ENCODE data around the gene WRAP73. TPM values are rescaled to one million over a fixed set of nuclear protein-coding genes. Genes with fewer than 3 reads are reported as not detected.
"Not testable (repeated sequence)": the region's sequence is repeated elsewhere in the genome, so short reads cannot be mapped to it uniquely, and the experiment has no call there.

Gene WRAP73
- polyA plus RNA-seq, 4 donors = 17.4 to 21.1 (median 19.7) TPM

- no peak for DNase-seq (ENCODE audit: low read depth in 4 of 4, low spot score in 3 of 4)
Measured at GRCh38 chr1:3601743-3602142, 48.2 kb downstream of the WRAP73 start.

- DNase-seq (ENCODE audit: low read depth in 4 of 4, low spot score in 3 of 4) = no peak
Measured at GRCh38 chr1:3600354-3600753, 49.5 kb downstream of the WRAP73 start.

GRCh38 chr1:3599816-3600215 is 50.1 kb downstream of the WRAP73 start:
- no peak for DNase-seq (ENCODE audit: low read depth in 4 of 4, low spot score in 3 of 4)

- DNase-seq (ENCODE audit: low read depth in 4 of 4, low spot score in 3 of 4) = no peak
Measured at GRCh38 chr1:3599286-3599811, 50.6 kb downstream of the WRAP73 start.

- no peak for DNase-seq (ENCODE audit: low read depth in 4 of 4, low spot score in 3 of 4)
Measured at GRCh38 chr1:3598522-3599285, 51.2 kb downstream of the WRAP73 start.

GRCh38 chr1:3598051-3598491 is 51.8 kb downstream of the WRAP73 start:
- DNase-seq (ENCODE audit: low read depth in 4 of 4, low spot score in 3 of 4) = no peak

GRCh38 chr1:3597599-3597964 is 52.3 kb downstream of the WRAP73 start:
- no peak for DNase-seq (ENCODE audit: low read depth in 4 of 4, low spot score in 3 of 4)

- no peak for DNase-seq (ENCODE audit: low read depth in 4 of 4, low spot score in 3 of 4)
Measured at GRCh38 chr1:3596663-3597598, 53.0 kb downstream of the WRAP73 start.

GRCh38 chr1:3595949-3596348 is 54.0 kb downstream of the WRAP73 start:
- DNase-seq (ENCODE audit: low read depth in 4 of 4, low spot score in 3 of 4) = no peak

GRCh38 chr1:3594706-3595377 is 55.1 kb downstream of the WRAP73 start:
- no peak for DNase-seq (ENCODE audit: low read depth in 4 of 4, low spot score in 3 of 4)

GRCh38 chr1:3593745-3594144 is 56.2 kb downstream of the WRAP73 start:
- no peak for DNase-seq (ENCODE audit: low read depth in 4 of 4, low spot score in 3 of 4)

GRCh38 chr1:3593334-3593733 is 56.6 kb downstream of the WRAP73 start:
- no peak for DNase-seq (ENCODE audit: low read depth in 4 of 4, low spot score in 3 of 4)

- DNase-seq (ENCODE audit: low read depth in 4 of 4, low spot score in 3 of 4) = no peak
Measured at GRCh38 chr1:3590951-3591865, 58.7 kb downstream of the WRAP73 start.

- DNase-seq (ENCODE audit: low read depth in 4 of 4, low spot score in 3 of 4) = no peak
Measured at GRCh38 chr1:3590139-3590763, 59.7 kb downstream of the WRAP73 start.

GRCh38 chr1:3588395-3588794 is 61.5 kb downstream of the WRAP73 start:
- DNase-seq (ENCODE audit: low read depth in 4 of 4, low spot score in 3 of 4) = no peak

- no peak for DNase-seq (ENCODE audit: low read depth in 4 of 4, low spot score in 3 of 4)
Measured at GRCh38 chr1:3586986-3587759, 62.7 kb downstream of the WRAP73 start.

GRCh38 chr1:3585940-3586568 is 63.8 kb downstream of the WRAP73 start:
- DNase-seq (ENCODE audit: low read depth in 4 of 4, low spot score in 3 of 4) = no peak

GRCh38 chr1:3585353-3585868 is 64.5 kb downstream of the WRAP73 start:
- DNase-seq (ENCODE audit: low read depth in 4 of 4, low spot score in 3 of 4) = not testable (repeated sequence)

Data from right renal pelvis (tissue), 4 donors.